Panc1 (cell line): Measurements from ENCODE around the gene TSSC4.

Source experiments
- CTCF ChIP-seq: fragments of 450-650 bp; IDR thresholded peaks from 2 replicates; pipeline ENCODE4 v1.5.1; 2017; ENCODE audit warnings: mild to moderate bottlenecking
- POLR2AphosphoS5 ChIP-seq: IDR thresholded peaks from 2 replicates; pipeline ENCODE4 v1.6.1; 2012; ENCODE audit warnings: mild to moderate bottlenecking, low read depth, low read length, moderate library complexity
- TCF7L2 ChIP-seq: IDR thresholded peaks from 2 replicates; pipeline ENCODE4 v1.6.1; 2011; ENCODE audit warnings: mild to moderate bottlenecking, low read depth, low read length, inconsistent platforms

GRCh38 chr11:2409611-2410468 lies 9.3 kb downstream of the TSSC4 start:
- TF ChIP-seq CTCF: no peak
- TF ChIP-seq POLR2AphosphoS5: no peak
- no peak for TF ChIP-seq TCF7L2
